Stimulated activated CD8-positive, alpha-beta memory T cell treated with anti-CD3 and anti-CD28 coated beads, Interleukin-2, amount 100 ng/mL, for 48 hours (primary cell): ENCODE measurements around the gene KIAA1958.
"Not testable (repeated sequence)": the region's sequence is repeated elsewhere in the genome, so short reads cannot be mapped to it uniquely, and the experiment has no call there.

ENCODE experiments used
- DNase-seq, 2 donors: peaks; one replicate each; pipeline ENCODE4 v3.0.0-alpha.2; 2020; ENCODE audit warnings: low read depth in 2 of 2

KIAA1958 gene

DNA sequence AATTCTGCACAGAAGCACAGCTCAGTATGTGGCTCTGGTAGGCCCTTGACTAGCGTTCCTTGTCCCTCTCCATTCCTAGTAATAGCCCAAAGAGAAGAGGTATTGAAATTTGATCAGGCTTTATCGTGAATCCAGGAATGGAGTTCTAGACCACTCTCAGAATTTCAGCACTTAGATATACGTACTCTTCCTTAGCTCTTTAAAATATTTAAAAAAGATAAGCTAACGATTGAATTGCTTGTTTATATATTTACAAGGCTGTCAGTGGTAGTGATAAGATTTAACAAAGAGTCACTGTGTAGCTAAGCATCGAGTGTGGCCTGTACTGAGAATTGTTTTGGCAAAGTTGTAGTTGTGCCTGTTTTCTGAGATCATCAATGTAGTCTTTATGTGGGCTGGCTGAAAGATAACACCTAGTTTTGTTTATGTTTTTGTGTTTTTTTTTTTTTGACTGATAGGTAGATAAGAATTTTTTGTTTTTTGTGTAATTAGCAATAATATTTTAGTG is 2.5 kb downstream of the KIAA1958 start:
- no peak for DNase-seq

DNA sequence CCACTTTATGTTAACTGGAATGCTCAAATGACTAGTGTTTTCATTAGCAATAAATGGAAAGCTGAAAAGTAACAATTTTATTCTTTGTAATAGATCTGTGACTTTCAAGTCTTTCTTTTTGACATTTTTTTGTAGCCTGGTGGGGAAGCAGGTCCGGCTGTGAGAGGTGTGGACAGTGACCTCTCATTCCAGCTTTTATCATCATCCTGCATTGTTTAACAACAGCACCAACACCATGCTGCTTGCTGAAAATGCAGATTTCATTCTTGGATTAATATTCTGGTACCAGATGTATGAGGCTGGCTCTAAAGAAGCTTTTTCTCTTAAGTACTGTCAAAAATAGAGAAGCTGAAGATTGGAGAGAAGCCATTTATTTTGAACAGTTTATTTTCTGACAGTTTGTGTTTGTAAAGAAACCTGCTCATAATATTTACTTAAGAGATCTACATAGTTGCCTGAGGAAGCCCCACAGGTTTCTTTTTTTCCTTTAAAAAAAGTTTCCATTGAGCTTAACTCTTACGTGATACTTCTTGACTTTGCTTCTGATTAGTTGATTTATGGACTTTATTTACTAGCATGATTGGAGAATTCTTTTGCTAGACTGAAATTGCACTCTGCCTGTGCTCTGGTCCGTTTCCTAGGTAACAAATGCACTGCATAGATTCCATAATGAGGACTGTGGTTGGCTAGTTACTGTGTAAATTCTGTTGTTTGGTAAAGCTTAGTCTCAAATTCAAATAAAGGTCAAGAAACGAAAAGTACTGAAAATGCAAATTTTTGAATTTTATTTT is 3.4 kb downstream of the KIAA1958 start:
- no peak for DNase-seq

DNA sequence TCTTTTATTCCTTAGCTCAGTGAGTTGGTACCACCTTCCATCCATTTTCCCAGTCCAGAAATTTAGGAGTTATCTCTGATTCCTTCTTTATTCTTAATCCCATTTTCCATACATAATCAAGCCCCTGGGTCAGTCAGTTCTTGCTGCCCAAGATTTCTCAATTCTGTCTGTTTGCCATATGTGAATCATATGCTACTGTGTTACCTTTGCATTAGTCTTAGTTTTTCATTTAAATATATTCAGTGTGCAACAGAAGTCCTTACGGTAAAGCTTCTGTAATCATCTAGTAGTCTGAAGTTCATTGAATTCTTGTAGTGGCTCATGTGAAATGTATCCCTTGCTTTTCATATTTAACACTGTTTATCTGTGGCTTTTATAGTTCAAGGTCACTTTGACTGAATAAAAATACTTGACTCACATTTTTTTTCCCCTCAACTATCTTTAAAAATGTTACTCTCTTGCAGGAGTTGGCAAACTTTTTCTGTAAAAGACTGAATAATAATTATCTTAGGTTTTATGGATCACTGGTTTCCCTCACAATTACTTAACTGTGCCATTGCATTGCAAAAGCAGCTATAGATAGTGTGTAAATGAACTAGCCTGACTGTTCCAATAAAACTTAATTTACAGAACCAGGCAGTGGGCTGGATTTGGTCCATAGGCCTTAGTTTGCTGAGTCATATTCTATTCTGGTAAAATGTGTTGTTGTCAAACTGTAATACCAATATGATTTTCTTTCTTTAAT is 6.9 kb downstream of the KIAA1958 start:
- no peak for DNase-seq

DNA sequence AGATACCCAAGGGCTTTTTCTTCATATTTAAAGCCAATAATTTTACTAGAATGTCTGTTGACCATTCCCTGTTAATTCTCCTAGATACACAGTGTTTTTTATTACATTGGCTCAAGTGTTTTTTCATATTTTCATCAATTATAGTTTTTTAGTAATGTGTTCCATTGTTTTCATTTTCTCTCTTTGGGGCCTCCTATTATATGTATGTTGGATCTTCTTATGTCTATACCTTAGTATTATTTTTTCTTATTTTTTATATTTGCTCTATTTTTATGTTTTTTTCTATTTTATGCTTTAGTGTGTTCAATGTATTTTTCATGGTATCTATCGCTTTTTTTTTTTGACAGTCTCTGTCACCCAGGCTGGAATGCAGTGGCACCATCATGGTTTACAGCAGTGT is 7.5 kb downstream of the KIAA1958 start:
- DNase-seq: no peak

DNA sequence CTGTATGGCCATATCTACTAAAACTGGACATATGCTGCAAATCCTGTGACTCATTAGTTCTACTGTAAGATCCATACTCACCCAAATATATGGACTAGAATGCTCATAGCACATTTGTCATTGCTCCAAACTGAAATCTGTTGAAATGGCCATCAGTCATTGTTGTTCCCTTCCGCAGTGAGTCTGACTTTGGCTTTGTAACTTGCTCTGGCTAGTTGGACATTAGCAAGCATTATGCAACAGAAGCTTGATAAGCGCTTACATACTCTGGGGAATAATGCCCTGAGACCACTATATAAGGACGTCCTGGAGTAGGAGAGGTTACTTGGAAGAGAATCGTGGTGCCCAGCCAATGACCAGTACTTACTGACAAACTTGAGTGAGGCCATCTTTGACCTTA is 9.0 kb downstream of the KIAA1958 start:
- no peak for DNase-seq

DNA sequence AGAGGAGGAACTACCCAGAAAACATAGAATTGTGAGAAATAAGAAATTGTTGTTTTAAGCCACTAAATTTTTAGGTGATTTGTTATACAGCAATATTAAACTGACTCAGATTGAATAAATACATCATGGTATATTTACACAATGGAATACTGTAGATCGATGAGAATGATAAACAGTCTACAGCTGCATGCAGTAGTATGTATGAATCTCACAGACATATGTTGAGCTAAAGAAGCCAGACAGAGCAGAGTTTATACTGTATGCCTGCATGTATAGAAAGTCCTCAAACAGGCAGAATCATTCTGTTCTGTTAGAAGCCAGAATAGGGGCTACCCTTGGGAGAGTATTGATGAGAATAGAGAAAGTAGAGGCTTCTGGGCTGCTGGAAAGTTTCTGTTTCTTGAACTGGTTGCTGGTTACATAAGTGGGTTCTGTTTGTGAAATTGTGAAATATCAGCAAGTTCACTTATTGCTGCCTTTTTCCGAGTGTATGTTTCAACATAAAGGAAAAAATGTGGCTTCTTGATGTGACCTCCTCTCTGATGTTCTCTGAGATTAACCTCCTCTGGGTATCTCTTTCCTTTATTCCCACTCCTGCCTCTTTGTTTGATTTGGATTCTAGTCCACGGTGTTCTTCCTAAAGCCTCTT is 9.6 kb downstream of the KIAA1958 start:
- DNase-seq: no peak

DNA sequence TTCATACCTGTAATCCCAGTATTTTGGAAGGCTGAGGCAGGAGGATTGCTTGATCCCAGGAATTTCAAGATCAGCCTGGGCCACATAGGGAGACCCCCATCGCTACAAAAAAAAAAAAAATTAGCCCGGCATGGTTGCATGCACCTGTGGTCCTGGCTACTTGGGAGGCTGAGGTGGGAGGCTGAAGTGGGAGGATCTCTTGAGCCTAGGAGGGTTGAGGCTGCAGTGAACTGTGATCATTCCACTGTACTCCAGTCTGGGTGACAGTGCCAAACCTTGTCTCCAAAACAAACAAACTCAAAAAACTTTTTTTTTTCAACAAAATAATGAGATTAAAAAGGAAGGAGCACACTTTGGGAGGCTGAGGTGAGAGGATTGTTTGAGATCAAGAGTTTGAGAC is 14.2 kb downstream of the KIAA1958 start:
- DNase-seq: no peak

DNA sequence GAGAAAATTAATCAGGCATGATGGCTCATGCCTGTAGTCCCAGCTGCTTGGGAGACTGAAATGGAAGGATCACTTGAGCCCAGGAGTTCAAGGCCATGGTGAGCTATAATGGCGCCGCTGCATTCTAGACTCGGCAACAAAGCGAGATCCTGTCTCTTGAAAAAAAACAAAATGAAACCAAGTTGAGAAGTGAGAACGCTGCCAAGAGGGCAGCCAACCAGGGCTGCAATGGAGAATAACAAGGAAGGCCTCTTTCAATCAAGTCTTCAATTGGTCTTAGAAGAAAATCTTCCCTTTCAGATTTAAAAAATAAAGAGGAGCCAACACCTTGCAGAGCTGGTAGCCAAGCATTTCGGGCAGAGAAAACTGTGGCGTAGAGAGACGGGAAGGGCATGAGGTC is 14.7 kb downstream of the KIAA1958 start:
- DNase-seq: no peak

DNA sequence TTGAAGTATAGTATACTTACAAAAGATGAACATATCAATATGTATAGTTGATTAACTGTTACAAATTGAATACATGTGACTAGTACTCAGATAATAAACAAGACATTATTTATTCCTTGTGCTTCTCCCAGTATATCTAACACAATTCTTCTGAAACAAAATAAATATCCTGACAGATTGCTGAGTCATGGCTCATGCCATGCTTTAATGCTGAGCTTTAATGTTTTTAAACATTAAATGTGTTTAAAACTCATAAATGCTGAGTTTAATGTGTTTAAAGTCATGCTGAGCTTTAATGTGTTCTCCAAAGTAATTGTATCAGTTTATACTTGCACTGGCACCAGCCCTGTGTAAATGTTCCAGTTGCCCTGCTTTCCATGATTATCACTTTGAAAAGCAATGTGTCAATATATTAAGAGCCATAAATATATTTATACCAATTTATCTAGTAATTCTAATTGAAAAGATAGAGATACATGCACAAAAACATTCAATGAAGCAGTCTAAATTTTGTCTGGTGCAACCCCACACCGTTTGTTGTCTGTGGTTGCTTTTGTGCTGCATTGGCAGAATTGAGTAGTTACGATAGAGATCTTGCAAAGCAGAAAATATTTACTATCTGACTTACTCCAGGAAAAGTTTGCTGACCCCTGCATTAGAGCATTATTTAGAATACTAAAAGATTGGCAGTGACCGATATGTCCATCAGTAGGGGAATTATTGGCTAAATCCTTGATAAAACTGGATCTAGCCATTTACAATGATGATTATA is 15.7 kb downstream of the KIAA1958 start:
- DNase-seq: no peak

DNA sequence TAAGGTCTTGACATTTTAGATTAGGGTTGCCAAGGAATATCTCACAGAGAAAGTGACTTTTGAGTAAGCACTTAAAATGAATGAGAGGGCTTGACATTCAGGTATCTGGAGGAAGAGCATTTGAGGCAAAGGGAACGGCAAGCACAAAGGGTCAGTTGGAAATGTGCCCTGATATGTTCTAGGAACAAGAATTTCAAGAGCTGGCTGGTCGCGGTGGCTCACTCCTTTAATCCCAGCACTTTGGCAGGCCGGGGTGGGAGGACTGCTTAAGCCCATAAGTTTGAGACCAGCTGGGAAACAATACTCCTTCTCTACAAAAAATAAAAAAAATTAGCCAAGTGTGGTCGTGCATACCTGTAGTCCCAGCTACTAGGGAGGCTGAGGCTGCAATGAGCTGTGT is 16.5 kb downstream of the KIAA1958 start:
- DNase-seq: no peak

DNA sequence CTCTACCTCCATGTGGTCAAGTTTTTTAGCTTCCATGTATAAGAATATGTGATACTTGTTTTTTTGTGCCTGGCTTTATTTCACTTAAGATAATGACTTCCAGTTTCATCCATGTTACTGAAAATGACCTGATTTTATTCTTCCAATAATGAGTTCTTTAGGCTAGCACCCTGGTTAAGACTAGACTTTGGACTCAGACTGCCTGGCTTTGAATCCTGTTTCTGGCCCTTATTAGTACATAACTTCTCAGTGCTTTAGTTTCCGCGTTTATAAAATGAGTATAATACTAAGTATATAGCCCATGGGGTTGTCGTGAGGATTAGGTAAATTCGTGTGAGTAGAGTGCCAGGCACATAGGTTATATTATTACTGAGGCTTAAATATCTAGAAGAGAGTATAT is 18.5 kb downstream of the KIAA1958 start:
- DNase-seq: no peak

DNA sequence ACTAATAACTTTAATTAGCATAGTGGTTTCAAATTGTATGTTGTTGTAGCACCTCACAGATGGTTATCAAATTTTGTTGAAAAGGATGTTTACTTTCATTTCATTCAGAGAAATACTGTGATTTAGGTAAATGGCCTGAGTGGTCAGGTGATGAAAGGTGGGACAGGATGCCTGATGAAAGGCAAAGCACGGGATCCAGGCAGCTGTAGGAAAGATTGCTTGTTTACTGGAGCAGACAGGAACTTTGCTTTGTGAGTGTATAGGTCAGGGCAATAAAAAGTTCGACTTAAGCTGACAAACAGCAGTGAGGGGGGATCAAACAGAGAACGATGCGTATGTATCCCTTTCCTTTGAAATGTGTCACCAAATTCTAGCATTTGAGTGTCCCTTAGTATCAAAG is 19.0 kb downstream of the KIAA1958 start:
- DNase-seq: no peak

DNA sequence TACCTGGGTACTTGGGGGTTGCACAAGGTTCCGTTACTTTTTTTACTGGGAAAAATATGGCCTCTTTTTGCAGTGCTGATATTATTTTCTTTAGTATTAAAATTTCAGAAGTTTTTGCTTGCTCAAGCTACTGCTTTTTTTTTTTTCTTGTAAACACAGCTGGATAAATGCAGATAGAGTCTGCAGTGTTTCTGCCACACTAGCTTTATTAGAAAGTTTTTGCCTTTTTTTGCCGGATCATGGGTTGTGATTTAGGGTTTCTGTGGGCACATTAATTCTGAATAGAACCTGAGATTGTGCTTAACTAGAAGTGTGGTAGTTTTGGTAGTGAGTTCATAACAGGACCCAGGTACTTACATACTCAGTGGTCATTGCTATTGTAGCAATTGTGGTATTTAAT is 19.9 kb downstream of the KIAA1958 start:
- DNase-seq: no peak

DNA sequence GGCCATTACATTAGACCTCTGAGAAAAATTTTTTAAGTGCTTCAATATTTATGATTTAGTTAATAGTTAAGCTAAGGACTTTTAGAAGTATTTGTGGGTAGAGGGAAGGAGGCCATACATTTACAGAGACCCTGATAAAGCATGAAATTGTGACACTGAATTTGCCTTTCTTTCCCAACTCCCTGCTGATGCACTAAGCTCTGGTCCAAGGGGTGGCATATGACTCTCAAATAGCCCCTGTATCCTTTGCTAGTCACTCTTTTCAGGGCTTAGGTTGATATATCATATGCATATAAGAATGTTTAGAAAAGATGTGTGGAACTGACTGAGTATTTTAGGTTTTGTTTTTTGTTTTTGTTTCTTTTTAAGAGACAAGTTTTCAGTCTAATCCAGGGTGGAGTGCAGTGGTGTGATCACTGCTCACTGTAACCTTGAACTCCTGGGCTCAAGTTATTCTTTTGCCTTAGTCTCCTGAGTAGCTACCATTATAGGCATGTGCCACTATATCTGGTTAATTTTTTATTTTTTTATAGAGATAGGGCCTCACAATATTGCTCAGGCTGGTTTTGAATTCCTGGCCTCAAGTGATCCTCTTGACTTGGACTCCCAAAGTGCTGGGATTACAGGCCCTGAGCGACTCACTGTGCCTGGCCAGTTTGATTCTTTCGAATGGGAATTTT is 20.5 kb downstream of the KIAA1958 start:
- DNase-seq: no peak

DNA sequence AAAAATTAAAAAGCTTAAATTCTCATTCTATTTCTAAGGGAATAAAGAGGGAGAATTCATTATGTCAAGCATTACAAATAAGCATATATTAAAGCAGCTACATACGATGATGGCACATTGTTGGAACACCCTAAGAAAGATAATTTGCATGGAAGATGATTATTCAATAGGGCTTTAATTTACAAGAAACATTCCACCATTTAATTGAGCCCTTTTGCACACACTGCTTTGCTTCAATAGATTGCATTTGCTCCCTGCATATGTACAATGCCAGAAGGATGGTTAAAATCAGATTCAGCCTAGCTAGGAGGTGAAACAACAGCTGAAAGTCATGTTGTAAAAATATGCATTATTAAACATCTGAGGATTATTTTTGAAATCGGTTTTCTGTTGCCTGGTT is 21.8 kb downstream of the KIAA1958 start:
- DNase-seq: no peak

DNA sequence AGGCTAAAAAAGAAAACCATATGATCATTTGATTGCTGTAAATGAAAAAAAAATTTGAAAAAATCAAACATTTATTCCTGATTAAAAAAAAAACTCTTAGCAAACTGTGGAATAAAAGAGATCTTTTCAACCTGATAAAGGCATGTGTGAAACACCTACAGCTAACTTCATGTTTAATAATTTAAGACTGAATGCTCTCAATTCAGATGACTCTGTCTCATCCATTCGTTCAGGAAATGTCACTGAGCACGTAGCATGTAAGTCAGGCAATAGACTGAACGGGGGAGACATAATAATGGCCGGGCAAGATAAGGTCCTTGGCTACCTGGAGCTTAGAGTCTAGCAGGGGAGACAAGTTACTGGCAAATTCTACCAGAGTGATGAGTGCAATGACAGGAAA is 25.8 kb downstream of the KIAA1958 start:
- DNase-seq: not testable (repeated sequence)

DNA sequence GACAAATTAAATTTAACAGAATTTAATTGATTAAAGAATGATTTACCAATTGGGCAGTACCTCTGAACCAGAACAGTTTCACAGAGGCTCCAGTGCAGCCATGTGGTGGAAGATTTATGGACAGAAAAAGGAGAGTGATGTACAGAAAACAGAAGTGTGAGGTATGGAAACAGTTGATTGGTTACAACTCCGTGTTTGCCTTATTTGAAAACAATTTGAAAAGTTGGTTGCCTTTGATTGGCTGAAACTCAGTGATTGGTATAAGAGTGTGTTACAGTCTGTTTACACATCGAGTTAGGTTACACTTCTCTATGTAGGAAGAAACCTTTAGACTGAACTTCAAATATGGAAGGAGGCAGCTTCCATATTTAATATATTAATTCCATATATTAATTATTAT is 30.1 kb downstream of the KIAA1958 start:
- DNase-seq: no peak

DNA sequence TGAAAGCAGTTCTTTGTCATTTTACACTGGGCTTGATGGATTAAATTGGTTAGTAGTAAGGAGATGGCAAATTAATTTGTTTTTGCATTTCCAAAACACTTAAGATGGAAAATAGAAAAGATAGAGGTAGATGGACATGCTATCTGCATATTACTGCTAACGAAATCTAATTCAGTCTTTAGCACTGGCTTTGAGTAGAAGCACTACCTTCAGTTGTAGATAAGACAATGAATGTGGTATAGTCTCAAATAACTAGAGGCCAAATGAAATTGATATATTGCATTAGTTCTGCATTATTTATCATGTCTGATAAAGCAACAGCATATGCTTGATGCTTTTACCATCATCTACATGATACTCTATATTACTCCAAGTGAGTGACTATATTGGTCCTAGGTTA is 33.4 kb downstream of the KIAA1958 start:
- DNase-seq: no peak

DNA sequence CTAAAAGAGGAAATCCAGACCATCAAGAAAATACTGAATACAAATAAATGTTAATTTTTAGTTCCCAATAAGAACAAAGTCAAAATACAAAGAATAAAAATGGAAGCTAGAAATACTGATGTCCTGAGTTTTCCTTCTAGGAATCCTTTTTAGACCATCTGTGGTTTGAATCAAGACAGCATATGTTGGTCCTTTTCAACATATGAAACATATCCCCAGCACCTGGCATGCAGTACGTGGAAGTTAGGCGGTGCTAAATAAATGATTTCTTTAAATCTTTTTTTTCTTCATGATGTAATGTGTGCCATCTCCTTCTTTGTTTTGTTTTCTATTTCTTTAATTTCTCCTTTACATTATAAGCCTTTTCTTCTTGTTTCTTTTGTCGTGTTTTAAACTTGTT is 34.0 kb downstream of the KIAA1958 start:
- DNase-seq: no peak

DNA sequence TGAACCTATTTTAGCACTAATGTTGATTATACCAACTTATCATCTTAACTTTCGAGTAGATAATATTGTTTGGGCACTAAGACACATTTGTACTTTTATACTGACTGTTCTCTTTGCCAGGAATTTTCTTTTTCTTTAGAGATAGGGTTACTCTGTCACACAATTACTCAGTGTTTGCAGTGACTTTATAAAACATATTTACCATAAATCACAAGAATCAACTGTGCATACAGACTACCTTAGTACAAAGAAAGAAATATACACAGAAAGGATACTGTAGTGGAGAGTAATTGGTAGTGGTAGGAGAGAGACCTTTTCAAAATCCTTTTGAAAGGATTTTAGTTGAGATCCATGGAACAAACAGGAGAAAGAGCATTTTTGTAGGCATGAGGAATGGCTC is 40.3 kb downstream of the KIAA1958 start:
- no peak for DNase-seq

DNA sequence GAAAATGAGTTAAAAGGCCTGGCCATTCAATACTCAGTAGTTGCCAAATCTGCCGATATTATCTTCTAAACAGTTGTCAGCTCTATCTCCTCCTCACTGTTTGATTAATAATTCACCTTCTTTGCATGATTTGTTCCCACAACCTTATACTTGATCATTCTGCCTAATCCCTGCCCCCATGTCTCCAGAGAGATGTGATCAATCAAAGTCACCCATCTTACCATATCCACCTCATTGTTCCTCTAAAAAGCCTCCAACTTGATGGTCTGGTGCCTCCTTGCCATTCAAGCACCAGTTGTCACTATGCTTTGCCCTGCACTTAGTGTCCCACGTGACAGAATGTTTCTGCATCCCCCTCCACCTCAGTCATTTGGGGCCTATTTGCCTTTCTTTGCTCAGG is 41.3 kb downstream of the KIAA1958 start:
- no peak for DNase-seq
